SK-N-SH (cell line): Measurements from ENCODE around the gene NFIA. TPM values are rescaled to one million over a fixed set of nuclear protein-coding genes. Genes with fewer than 3 reads are reported as not detected.

Source experiments
- CTCF ChIA-PET: fragments of 300-600, 350-600 bp; formaldehyde crosslinking; extraction: SDS; loops from one replicate; lab custom pipeline; 2021; lab: Yijun Ruan, JAX
- POLR2A ChIA-PET: fragments of 350-600 bp; sonication (Branson Sonifier 250); formaldehyde crosslinking; extraction: SDS; loops from one replicate; lab custom pipeline; 2020; ENCODE audit warnings: antibody characterized with exemption, inconsistent platforms; lab: Yijun Ruan, JAX
- DNase-seq: peaks from one replicate; pipeline ENCODE4 v3.0.0; 2012
- H2AFZ ChIP-seq: fragments of 200-600 bp; sonication (generic); 2 replicates; pipeline ENCODE4 v1.8.1; 2016; ENCODE audit warnings: antibody characterized with exemption, mild to moderate bottlenecking, low read depth
- H3F3A ChIP-seq: fragments of 200-600 bp; sonication (generic); replicated peaks from 2 replicates; pipeline ENCODE3; 2016; ENCODE audit warnings: antibody characterized with exemption, mild to moderate bottlenecking; ENCODE audit not compliant: insufficient read depth
- H3K27ac ChIP-seq, 2 experiments: fragments of 200-500 bp in 1 of 2; fragments of 200-600 bp in 1 of 2; sonication (Bioruptor generic) in 1 of 2; sonication (generic), shearing (Covaris generic) in 1 of 2; 2 replicates each; pipeline versions ENCODE4 v1.5.1 to v1.6.1; 2014 to 2016; ENCODE audit warnings: low read depth in 2 of 2, inconsistent platforms in 1 of 2, low read length in 1 of 2, mild to moderate bottlenecking in 1 of 2, mixed read lengths in 1 of 2
- H3K27me3 ChIP-seq: fragments of 200-600 bp; sonication (generic), shearing (Covaris generic); 2 replicates; pipeline ENCODE4 v1.6.1; 2016; ENCODE audit warnings: mixed run types; ENCODE audit not compliant: insufficient read depth
- H3K36me3 ChIP-seq, 2 experiments: fragments of 200-500 bp in 1 of 2; fragments of 200-600 bp in 1 of 2; sonication (Bioruptor generic) in 1 of 2; sonication (generic) in 1 of 2; replicated peaks in 1 of 2; 2 replicates each; pipeline versions ENCODE3 to v1.5.1; 2014 to 2016; ENCODE audit warnings: low read length in 1 of 2, mild to moderate bottlenecking in 1 of 2; ENCODE audit not compliant: insufficient read depth in 2 of 2, control insufficient read depth in 1 of 2
- H3K4me1 ChIP-seq, 2 experiments: fragments of 200-500 bp in 1 of 2; fragments of 200-600 bp in 1 of 2; sonication (Bioruptor generic) in 1 of 2; sonication (generic), shearing (Covaris generic) in 1 of 2; 2 replicates each; pipeline versions ENCODE4 v1.5.1 to v1.6.1; 2014 to 2016; ENCODE audit warnings: low read depth in 1 of 2, low read length in 1 of 2, mixed run types in 1 of 2; ENCODE audit not compliant: insufficient read depth in 2 of 2, control insufficient read depth in 1 of 2
- H3K4me2 ChIP-seq: fragments of 200-600 bp; sonication (generic), shearing (Covaris generic); 2 replicates; pipeline ENCODE4 v1.6.1; 2017; ENCODE audit warnings: mixed run types
- H3K4me3 ChIP-seq, 2 experiments: fragments of 200-500 bp in 1 of 2; fragments of 200-600 bp in 1 of 2; sonication (Bioruptor generic) in 1 of 2; sonication (generic), shearing (Covaris generic) in 1 of 2; 2 replicates each; pipeline versions ENCODE4 v1.5.1 to v1.8.1; 2014 to 2016; ENCODE audit warnings: low read depth in 2 of 2, inconsistent platforms in 1 of 2, low read length in 1 of 2, mild to moderate bottlenecking in 1 of 2, mixed read lengths in 1 of 2, moderate library complexity in 1 of 2
- H3K79me2 ChIP-seq: fragments of 200-600 bp; sonication (generic); 2 replicates; pipeline ENCODE4 v1.8.1; 2017; ENCODE audit warnings: mild to moderate bottlenecking; ENCODE audit not compliant: insufficient read depth
- H3K9ac ChIP-seq: fragments of 200-600 bp; sonication (generic); 2 replicates; pipeline ENCODE4 v1.6.1; 2017; ENCODE audit warnings: mixed run types
- H3K9me2 ChIP-seq: fragments of 200-600 bp; sonication (generic); 2 replicates; pipeline ENCODE4 v1.6.1; 2017; ENCODE audit warnings: mixed run types
- H3K9me3 ChIP-seq: fragments of 200-600 bp; sonication (generic); 2 replicates; pipeline ENCODE4 v1.6.1; 2017; ENCODE audit warnings: mixed run types, mild to moderate bottlenecking, moderate library complexity
- H4K20me1 ChIP-seq: fragments of 200-600 bp; sonication (generic); 2 replicates; pipeline ENCODE4 v1.6.1; 2017; ENCODE audit warnings: mild to moderate bottlenecking, mixed run types; ENCODE audit not compliant: insufficient read depth
- ELF1 ChIP-seq: IDR thresholded peaks from 2 replicates; pipeline ENCODE4 v1.4.0; 2012
- EP300 ChIP-seq, 2 experiments: IDR thresholded peaks; 2 replicates each; pipeline versions ENCODE4 v1.4.0 to v1.6.1; 2012; ENCODE audit warnings: borderline replicate concordance in 1 of 2, low read depth in 1 of 2, low read length in 1 of 2
- FOSL2 ChIP-seq: IDR thresholded peaks from 2 replicates; pipeline ENCODE4 v1.4.0; 2012; ENCODE audit warnings: low read depth, mild to moderate bottlenecking, moderate library complexity, borderline replicate concordance
- FOXJ3 ChIP-seq: sonication (generic); formaldehyde crosslinking; IDR thresholded peaks from 2 replicates; pipeline ENCODE4 v1.5.1; 2020; ENCODE audit warnings: mild to moderate bottlenecking, missing genetic modification reagents
- FOXM1 ChIP-seq: IDR thresholded peaks from 2 replicates; pipeline ENCODE4 v1.4.0; 2012; ENCODE audit warnings: low read depth, mild to moderate bottlenecking
- JUND ChIP-seq: IDR thresholded peaks from 2 replicates; pipeline ENCODE4 v1.4.0; 2012
- MEF2A ChIP-seq: IDR thresholded peaks from 2 replicates; pipeline ENCODE4 v1.4.0; 2012; ENCODE audit warnings: low read depth, borderline replicate concordance
- POLR2AphosphoS5 ChIP-seq: IDR thresholded peaks from 2 replicates; pipeline ENCODE4 v1.6.1; 2012; ENCODE audit warnings: low read depth, low read length
- REST ChIP-seq: IDR thresholded peaks from 2 replicates; pipeline ENCODE4 v1.6.1; 2012; ENCODE audit warnings: mild to moderate bottlenecking, low read depth, low read length, moderate library complexity
- RFX5 ChIP-seq: IDR thresholded peaks from 2 replicates; pipeline ENCODE4 v1.6.1; 2012; ENCODE audit warnings: mild to moderate bottlenecking, improper control_type of control experiment, low read length
- RXRA ChIP-seq: IDR thresholded peaks from 2 replicates; pipeline ENCODE4 v1.4.0; 2012; ENCODE audit warnings: low read depth, mild to moderate bottlenecking, borderline replicate concordance
- TAF1 ChIP-seq: IDR thresholded peaks from 2 replicates; pipeline ENCODE4 v1.6.1; 2012; ENCODE audit warnings: low read depth, mild to moderate bottlenecking, low read length, moderate library complexity, borderline replicate concordance
- ZBTB33 ChIP-seq: IDR thresholded peaks from 2 replicates; pipeline ENCODE4 v1.4.0; 2012; ENCODE audit warnings: low read depth, borderline replicate concordance
- WGBS: methylation state at CpG from one replicate; pipeline ENCODE4 v1.1.6; 2017; ENCODE audit warnings: low lambda C conversion rate; 5-methylcytosine and 5-hydroxymethylcytosine counted together
- polyA plus RNA-seq, 3 experiments: library from polyadenylated mRNA; depleted of rRNA; stranded (reverse); fragments of >200 nt; gene quantifications; 2 replicates each; pipeline ENCODE4 v1.2.3, GENCODE V29; 2012
- TF ChIP-seq, protein P1 (sequence below): fragments of 150-350 bp; IDR thresholded peaks from 2 replicates; pipeline ENCODE4 v1.6.1; 2016; ENCODE audit warnings: mild to moderate bottlenecking, low read depth, low read length

The NFIA gene
- polyA plus RNA-seq, 1 of the 3 experiments (the other 2 are of a cell fraction): 3.3 TPM

DNA sequence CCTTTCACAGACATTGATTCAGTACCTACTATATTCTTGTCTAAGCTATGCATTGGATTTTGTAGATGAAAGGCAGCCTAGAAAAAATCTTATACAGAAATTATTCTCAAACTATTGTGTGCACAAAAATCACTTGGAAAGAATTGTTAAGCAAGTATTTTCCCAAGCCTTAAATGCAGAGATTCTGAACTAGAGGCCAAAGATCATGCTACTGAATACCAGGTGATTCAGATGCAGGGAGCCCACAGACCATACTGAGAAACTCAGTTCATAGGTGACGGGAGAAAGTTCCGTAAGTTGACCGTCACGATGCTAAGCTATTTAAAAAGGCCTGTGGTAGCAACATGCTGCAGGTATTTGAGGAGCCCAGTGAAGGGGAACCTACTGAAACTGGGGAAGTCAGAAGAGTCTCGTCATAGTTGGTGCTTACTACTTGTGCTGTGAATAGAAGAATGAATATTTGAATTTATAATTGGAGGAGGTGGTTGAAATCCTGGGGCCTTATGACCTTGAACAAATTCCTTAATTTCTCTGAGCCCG lies 150.8 kb downstream of the NFIA start (continued):
- TF ChIP-seq EP300 (IDR thresholded peaks at IDR 0.05; ENCODE audit: borderline replicate concordance in 1 of 2, low read depth in 1 of 2, low read length in 1 of 2) (no peak), ZBTB33 (no peak)

- TF ChIP-seq FOXM1: no peak
- no peak for TF ChIP-seq TAF1
- no peak for TF ChIP-seq ZBTB33
- no peak for TF ChIP-seq RXRA
- no peak for TF ChIP-seq FOSL2
- TF ChIP-seq REST: no peak
- TF ChIP-seq POLR2AphosphoS5: no peak
- no peak for TF ChIP-seq ELF1
- TF ChIP-seq FOXJ3 (CRISPR knock-in tag): no peak
- no peak for TF ChIP-seq MEF2A
- TF ChIP-seq RFX5: no peak
- TF ChIP-seq, protein P1, sequence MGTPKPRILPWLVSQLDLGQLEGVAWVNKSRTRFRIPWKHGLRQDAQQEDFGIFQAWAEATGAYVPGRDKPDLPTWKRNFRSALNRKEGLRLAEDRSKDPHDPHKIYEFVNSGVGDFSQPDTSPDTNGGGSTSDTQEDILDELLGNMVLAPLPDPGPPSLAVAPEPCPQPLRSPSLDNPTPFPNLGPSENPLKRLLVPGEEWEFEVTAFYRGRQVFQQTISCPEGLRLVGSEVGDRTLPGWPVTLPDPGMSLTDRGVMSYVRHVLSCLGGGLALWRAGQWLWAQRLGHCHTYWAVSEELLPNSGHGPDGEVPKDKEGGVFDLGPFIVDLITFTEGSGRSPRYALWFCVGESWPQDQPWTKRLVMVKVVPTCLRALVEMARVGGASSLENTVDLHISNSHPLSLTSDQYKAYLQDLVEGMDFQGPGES: no peak
- no peak for TF ChIP-seq JUND
- CTCF ChIA-PET: interaction anchor here (0.7 to 1.3 kb wide), 4 partner anchors 8 to 128 kb away, joined by 3 to 4 read pairs (median 3); no protein-coding TSS in a partner anchor
- Histone ChIP-seq H4K20me1 (no peaks in the 10 kb centered on the region), H3K27ac (no peak overlapping the region), H3K36me3 (no peaks in the 10 kb centered on the region), H3F3A (no peaks in the 10 kb centered on the region), H3K9me3 (no peaks in the 10 kb centered on the region), H3K9ac (no peak overlapping the region), H3K9me2 (no peaks in the 10 kb centered on the region), H3K79me2 (no peaks in the 10 kb centered on the region), H3K4me3 (no peak overlapping the region), H3K4me1 (peaks cover 0 to 2% of the 10 kb centered on the region in 2 experiments; a peak in 2 of 4 replicates), H3K27me3 (no peaks in the 10 kb centered on the region), H3K4me2 (no peak overlapping the region), H2AFZ (no peak overlapping the region)
- WGBS: 95% methylated on average over 3 of the region's 3 CpGs
- POLR2A ChIA-PET: no interaction called here
- no peak for DNase-seq
Observed at GRCh38 chr1:61234587-61234919, 152.2 kb downstream of the NFIA start.
